ENCODE data around the gene PAX5. TPM values are rescaled to one million over a fixed set of nuclear protein-coding genes. Genes with fewer than 3 reads are reported as not detected.

Gene PAX5
- total RNA-seq, 1 donor from 2014 or later: not detected

DNA sequence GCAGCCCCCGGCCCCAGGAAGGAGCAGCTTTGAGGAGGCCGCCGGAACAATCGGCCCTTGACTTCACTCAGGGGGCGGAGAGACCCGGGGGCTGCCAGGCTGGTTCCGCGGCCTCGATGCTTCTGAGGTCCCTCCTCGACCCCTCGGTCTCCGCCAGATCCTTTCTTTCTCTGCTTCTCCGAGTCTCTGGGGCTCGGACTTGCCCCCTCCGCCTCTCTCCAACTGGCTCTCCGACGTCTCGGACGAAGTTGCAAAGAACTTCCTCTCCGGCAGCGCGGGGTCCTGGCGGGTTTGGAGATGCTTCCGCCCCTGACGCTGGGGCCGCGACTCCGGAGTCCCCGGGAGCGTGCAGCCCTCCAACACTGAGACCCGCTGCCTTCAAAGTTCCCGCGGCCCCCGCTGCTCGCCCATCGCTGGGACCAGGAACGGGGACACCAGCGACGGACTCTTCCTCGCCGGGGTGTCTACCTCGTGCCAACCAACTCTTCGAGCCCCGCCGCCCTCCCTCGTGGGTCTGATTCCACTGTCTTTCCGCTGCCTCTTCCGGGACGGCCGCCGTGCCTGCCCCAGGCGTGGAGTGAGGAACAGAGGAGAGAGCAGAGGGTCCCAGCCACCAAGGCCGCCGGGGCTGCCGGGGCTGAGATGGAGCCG, 7.0 kb downstream of the PAX5 start:
- DNase-seq: no peak
- intact Hi-C loops (cut with DNase I): no loop called here
- no peak for ATAC-seq (ENCODE audit: poor library complexity)

DNA sequence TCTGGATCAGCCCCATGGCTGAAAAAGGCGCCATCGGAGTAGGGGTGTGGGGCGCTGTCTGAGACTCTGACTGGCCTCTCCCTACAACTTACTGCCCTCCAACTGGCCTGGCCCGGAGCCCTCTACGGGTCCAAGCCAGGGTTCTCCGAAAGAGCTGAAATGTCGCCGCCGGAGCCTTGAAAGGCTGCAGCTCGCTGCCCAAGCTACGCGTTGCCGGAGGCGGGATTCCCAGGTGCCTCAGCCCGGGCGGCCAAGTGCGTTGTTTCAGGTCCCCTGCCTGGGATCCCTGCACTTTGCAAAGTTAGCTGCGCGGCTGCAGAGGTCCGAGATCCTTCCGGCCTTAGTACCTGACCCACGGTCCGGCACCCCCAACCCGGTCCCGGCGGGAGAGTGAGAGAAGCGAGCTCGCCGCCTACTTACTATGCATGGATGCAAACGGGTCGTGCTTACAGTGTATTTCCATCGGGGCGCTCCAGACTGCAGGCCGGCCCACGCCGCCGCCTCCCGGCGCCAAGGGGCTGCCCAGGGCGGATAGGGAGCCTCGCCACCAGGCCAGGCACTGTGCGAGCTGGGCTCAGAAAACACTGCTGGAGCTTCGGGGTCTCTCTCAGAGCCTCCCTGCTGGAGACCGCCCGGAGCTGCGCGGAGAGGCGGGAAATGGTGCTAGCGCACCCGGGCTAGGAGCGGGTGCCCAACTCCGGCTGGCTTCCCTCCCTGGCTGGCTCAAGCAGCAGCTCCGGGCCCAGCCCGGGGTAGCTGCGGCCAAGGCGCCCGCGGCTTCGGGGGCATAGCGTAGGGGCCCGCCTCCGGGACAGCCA, 7.7 kb downstream of the PAX5 start:
- no peak for DNase-seq
- intact Hi-C loops (cut with DNase I): no loop called here
- no peak for ATAC-seq (ENCODE audit: poor library complexity)

DNA sequence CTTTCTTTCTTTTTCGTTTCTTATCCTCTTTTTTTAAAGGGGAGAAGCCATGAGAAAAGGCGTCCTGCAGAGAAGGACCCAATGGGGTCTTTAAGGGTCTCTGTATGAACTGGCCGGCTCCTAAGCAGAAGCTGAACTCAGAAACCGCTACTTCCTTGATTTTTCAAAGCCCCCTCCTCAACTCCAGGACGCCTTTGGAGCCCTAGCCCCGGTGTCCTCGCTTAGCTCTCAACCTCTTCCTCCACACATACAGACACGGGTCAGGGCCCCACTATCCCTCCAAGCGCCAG, 8.3 kb downstream of the PAX5 start:
- ATAC-seq (ENCODE audit: poor library complexity): no peak
- DNase-seq: no peak
- intact Hi-C loops (cut with DNase I): no loop called here

DNA sequence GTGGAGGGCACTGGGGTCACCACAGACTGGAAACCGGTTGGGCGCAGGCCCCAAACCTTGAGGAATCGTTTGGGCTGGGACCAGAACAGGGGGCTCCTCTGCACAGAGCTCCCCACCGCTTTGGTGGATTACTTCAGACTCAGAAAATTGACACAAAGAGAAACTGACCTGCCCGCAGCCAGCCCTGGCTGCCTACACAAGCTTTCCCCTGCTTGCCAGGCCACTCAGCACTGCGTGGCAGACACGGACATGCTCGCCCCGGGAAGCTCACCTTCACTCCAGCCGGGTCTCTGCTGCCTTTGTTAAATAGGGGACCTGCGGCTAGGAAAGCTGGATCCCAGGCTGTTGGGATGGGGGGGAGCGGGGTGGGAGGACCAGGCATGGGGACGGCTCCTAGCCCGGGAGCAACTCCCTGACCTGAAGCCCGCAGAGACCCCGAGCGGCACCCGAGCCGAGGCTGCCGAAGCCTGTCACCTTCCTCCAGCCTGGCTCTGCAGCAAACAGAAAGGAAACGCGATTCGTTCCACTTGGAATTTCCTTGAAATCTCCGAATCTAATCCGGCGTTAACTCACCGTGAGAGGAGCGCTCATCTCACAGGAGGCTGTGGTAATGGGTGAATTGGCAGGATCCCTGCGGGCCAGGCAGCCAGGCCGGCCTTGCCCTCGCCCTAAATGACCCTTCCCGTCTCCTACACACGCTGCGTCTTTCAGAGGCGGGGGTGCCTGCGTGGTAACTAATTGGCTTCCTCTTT, 8.8 kb downstream of the PAX5 start:
- ATAC-seq (ENCODE audit: poor library complexity) (no peak), DNase-seq (no peak)
- intact Hi-C loops (cut with DNase I): no loop called here

DNA sequence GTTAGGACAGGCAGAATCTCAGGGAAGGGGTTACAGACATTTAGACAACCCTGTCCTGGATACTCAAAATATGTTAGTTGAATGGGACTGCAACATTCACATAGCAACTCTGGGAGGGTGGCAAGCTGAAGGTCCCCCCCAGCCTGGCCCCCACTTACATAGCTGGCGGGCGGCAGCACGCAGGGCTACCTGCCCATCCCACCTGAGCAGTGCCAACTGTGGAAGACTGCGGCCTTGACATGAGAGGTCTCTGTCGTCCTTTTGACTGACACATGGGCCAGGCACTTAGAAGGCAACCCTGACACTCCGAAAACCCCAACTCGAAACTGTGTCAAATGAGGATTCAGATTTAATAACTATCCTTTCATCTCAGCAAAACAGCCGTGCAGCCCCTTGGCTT, 16.5 kb downstream of the PAX5 start:
- DNase-seq (no peak), ATAC-seq (ENCODE audit: poor library complexity) (no peak)
- intact Hi-C loops (cut with DNase I): no loop called here

DNA sequence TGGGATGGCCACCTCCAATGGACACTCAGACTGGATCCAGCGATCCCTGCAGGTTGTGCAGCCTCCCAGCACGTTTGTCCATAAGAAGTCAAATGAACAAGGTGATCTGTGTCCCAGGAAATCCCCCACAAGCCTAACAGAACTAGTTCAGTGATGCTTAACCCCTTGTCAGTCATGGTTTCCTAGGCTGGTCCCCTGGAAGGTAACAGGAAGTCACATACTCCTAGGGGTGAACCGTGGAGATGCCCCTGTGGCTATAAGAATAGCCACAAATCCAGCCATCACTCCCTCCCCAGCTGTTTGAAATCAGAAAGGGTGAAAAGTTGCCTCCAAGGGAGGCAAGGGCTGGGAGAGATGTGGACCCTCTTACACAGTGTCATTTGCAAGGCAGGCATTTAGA, 22.5 kb downstream of the PAX5 start:
- no peak for ATAC-seq (ENCODE audit: poor library complexity)
- intact Hi-C loops (cut with DNase I): no loop called here
- DNase-seq: no peak

DNA sequence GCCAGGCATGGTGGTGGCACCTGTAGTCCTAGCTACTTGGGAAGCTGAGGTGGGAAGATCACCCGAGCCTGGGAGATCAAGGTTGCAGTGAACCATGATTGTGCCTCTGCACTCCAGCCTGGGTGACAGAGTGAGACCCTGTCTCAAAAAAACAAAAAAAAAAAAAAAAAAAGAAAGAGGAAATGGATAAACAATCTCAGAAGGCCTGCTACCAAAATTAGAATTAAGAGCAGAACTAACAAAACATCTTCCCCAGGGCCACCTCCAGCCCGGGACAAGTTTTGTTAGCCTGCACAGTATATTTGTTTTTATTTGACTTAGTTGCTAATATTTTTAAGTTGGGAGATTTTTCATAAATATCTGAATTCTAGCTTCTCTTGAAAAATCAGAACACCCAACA, 23.1 kb downstream of the PAX5 start:
- intact Hi-C loops (cut with DNase I): no loop called here
- ATAC-seq (ENCODE audit: poor library complexity) (no peak), DNase-seq (no peak)

DNA sequence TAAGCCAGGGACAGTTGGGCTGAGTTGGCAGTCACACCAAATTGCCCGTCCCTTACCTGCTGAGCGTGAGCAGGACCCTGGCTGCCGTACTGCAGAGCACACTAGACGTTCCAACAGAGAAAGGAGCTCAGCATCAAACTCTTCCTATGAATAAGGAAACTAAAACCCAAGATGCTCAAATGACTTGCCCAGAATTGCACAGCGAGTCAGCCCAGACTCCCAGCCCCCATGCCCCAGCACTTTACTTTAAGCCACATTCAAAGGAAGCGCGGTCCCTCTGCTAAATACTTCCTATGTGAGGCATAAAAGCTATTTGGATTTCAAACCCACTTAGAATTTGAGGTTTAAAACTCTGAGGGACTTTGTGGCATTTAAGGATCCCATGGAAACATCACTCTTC, 23.9 kb downstream of the PAX5 start:
- no peak for DNase-seq
- ATAC-seq (ENCODE audit: poor library complexity): no peak
- intact Hi-C loops (cut with DNase I): no loop called here

DNA sequence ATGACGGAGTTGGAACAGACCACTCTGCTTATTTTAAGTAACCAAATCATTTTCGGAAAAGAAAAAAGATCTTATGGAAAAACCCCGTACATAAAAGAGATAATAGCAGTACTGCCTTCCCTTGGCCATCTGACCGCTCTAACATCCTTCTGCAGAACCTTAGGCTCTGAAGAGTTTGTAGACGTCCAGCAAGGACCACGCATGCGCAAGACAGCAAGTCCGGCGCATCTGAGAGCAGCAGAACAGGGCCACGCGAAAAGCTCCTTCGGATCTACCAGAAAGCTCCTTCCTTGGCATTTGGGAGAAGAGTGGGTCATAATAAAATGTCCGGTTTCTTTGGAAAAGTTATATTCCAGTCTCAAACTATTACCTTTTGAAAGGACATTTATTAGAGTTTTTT, 26.8 kb downstream of the PAX5 start:
- intact Hi-C loops (cut with DNase I): no loop called here
- no peak for DNase-seq
- ATAC-seq (ENCODE audit: poor library complexity): no peak

DNA sequence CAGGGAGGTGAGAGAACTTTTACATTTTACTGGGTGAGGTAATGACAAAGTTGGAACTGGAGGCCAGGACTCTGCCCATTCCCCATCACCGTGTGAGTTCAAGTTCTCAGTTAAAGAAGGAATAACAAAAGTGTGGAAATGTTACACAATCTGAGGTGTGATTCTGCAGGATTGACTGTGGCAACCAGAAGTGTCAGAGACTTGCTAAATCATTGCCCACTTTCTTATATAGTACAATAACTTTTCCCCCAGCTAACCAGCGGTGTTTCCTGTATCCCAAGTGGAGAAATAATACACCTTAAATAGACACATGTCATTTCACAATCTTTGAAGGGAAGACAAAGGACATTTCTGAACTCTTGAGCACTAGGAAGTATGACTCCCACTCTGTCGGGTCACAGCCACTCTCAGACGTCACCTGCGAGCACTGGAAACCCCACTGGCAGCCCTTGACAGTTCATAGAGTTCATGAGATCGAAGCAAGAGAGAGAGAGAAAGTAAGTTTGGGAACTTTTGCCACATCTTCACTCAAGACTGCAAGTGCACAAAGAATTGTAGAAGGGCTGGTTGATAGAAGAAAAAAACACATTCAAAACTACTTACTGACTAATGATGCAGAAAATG, 28.4 kb downstream of the PAX5 start:
- intact Hi-C loops (cut with DNase I): no loop called here
- no peak for DNase-seq
- ATAC-seq (ENCODE audit: poor library complexity): no peak

DNA sequence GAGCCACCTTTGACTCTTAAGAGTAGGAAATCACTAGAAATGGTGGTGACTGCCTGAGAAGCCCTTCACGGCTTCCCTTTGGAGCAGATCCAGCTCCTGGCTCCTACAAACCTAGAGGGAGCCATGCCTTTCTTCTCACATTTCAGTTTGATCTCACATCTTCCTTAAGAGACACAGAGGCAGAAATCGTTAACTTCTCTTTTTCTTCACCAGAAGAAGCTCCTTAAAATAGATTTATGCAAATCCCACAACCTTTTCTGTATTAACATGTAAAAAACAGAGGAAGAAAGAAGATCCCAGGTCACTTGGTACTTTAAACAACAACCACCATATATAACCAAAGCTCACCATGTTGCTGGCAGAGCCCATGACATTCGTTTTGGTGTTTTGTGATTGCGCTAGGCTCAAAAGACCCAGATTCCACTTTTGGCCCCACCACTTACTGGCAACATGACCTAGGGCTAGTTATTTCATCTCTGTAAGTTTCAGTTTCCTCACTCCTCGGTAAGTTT, 29.6 kb downstream of the PAX5 start:
- no peak for ATAC-seq (ENCODE audit: poor library complexity)
- intact Hi-C loops (cut with DNase I): no loop called here

DNA sequence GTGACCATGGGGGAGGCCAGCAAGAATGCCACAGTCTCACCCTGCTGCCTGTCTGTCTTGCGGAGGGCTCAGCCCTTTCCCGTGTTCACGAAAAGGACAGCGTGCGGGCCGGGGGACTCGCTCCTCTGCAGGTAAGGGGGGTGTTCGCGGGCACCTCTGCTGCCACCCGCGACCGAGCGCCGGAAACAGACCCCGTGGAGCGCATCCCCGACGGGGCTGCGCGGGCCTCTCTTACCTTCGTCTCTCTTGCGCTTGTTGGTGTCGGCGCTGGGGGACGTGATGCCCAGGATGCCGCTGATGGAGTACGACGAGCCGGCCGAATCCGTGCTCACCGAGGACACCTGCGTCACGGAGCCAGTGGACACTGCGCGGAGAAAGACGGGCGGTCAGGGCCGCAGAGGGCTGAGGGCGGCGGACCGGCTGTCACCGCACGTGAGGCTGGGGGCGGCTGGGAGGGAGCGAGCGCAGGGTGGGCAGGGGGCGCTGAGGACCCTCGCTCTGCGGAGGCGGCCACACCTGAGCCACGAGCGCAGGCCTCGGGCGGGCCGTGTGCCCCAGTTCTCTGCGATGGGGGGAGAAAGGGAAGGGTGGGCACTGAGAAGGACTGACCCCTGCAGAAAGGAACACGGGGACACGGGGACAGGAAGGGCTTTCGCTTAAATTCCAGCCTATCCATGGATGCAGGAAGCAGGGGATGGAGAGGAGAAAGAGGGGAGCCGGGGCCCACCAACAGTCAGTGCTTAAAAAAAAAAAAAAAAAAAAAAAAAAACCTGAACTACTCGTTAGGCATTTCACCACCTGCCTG, 31.5 kb downstream of the PAX5 start:
- DNase-seq (no peak), ATAC-seq (ENCODE audit: poor library complexity) (no peak)
- intact Hi-C loops (cut with DNase I): no loop called here

More for the DNA sequence above, 29.6 kb downstream of the PAX5 start:
- DNase-seq: no peak

DNA sequence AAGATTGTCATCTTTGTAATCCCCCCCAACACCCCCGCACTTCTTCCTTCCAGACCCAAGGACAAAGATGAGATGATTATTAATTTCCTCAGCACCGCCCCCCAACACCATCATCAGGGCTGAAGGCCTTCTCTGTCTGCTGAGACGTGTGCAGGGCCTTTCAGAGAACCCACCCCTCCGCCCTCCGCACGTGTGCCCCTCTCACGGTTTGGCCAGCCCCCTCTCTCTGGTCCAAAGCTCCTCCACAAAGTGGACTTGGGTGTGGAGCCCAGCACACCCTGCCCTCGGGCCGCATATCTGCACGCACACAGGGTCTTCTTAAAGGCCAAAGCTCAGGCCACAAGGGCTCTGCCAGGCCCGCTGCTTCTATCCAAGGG, 32.0 kb downstream of the PAX5 start:
- intact Hi-C loops (cut with DNase I): no loop called here
- no peak for ATAC-seq (ENCODE audit: poor library complexity)
- no peak for DNase-seq

DNA sequence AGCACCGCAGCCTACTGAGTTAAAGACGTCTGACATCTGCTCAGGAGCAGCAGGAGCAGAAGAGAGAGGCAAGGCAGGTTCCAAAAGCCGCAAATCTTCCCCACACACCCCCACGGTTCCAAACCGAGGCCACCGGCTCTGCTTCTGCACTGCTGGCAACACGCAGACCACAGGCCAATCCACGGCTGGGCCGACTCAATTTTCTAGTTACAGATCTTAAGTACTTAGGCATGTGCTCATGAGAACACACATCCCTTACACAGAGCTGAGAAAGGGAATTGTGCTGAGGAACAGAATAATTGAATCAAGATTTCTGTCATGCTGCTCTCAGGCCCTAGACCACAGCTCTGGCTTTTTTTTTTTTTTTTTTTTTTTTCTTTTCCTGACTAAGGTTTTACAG, 32.6 kb downstream of the PAX5 start:
- DNase-seq (no peak), ATAC-seq (ENCODE audit: poor library complexity) (no peak)
- intact Hi-C loops (cut with DNase I): no loop called here

DNA sequence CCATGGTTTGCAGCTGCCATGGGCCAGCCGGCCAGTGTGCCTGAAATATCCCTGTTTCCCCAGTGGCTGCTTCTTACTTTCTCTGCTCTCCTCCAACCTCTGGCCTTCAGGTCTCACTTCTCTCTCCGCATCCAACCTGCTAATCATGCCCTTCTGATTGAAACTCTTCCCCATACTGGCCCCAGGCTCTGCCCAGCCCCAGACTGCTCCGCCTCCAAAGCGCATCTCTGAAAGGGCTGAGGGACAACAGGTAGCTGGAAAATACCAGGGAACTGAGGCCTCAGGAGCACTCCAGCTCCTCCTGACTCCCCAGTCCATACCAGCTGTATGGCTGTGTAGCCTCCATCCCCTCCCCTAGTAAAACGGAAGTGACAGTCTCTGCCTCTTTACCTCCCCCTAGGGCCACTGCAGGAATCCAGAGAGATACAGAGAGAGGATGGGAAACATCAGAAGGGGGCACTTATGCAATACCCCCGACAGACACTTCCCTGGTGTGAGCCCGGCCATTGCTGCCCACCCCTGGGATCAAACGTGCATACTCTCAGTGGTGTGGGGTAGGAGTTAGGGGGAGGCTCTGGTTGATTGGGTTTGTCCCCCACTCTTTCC, 34.2 kb downstream of the PAX5 start:
- intact Hi-C loops (cut with DNase I): no loop called here

DNA sequence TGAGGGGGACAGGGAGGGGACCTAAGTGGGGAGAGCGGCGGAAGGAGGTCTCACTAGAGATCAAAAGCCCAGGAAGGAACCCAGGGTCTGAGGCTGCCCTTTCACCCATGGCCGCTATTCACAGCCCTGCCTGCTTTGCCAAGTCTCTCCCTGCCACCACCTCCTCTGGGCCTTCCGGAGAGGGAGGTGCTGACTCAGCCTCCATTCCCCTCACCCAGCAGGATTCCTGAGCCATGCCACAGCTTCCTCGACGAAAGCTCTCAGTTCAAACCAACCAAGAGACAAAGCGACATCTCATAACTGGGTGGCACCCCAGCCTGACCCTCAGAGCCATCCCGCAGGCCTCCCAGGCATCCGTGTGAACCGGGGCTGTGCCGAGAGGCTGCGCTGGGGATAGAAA, 36.7 kb downstream of the PAX5 start:
- intact Hi-C loops (cut with DNase I): no loop called here
- ATAC-seq (ENCODE audit: poor library complexity) (no peak), DNase-seq (no peak)

More for the DNA sequence above, 34.2 kb downstream of the PAX5 start:
- no peak for DNase-seq
- ATAC-seq (ENCODE audit: poor library complexity): no peak

DNA sequence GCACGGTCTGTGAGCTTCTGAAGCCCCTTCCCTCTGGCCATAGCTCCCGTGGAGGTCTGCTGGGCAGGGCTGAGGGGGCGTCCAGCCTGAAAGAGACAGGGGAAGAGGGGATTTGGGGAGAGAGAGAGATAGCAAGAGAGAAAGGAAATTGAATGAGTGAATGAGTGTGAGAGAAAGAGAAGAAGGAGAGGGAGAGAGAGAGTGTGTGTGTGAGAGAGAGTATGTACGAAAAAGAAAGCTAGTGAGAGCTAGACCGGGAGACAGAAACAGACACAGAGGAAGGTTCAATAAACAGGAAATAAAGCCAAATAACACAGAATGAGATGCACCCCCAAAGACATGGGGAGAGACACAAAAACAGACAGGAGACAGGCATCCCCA, 37.4 kb downstream of the PAX5 start:
- intact Hi-C loops (cut with DNase I): no loop called here
- ATAC-seq (ENCODE audit: poor library complexity) (no peak), DNase-seq (no peak)

DNA sequence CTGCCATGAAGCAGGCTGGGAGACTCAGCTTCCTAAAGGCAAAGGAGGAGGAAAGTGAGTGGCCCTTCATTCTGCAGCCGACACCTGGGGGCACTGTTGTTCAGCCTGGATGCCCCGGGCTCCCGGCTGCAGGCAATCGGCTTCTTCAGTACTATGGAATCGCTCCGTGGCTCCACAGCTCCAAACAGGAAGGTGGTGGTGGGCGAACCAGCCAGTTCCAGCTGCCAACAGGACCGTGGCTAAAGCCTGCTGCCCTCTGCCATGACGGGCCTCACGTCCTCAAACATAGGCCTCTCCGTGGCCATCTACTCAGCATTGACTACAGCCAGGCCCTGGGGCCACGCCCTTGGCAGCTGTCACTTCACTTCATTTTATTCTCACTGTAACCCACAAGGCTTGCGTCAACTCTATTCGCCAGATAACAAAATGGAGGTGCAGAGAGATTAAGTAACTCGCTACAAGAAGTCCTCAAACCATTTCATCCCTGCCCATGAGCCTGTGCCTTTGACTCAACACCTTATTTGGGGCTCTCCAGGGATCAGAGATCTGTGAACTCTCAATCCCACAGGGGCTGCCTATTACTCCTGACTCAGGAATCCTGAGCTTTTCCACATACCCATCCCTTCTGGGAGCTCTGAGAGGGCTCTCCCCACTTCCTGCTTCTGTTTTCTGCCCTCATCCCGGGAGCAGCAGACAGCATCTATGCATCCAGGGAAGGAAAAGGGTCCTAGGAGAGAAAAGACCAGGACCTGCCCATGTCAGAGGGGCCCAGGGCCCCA, 38.0 kb downstream of the PAX5 start:
- peak; percentile 50 for DNase-seq
- ATAC-seq (ENCODE audit: poor library complexity): peak; percentile 74
- intact Hi-C loops (cut with DNase I): no loop called here

Measured in Right ventricle myocardium superior (tissue), 1 donor.